Ishikawa (cell line): Measurements from ENCODE around the gene C11orf52.
A peak's percentile ranks its signal among the peaks of the same experiment; 100 is the strongest.

Experiments
- CEBPB ChIP-seq: IDR thresholded peaks from 2 replicates; pipeline ENCODE4 v1.6.1; 2012
- CREB1 ChIP-seq: IDR thresholded peaks from 2 replicates; pipeline ENCODE4 v1.6.1; 2012; ENCODE audit warnings: low read depth
- EGR1 ChIP-seq: IDR thresholded peaks from 2 replicates; pipeline ENCODE4 v1.6.1; 2012
- EP300 ChIP-seq: IDR thresholded peaks from 2 replicates; pipeline ENCODE4 v1.6.1; 2012; ENCODE audit warnings: borderline replicate concordance
- FOXM1 ChIP-seq: IDR thresholded peaks from 2 replicates; pipeline ENCODE4 v1.6.1; 2012; ENCODE audit warnings: low read depth, borderline replicate concordance
- NFIC ChIP-seq: IDR thresholded peaks from 2 replicates; pipeline ENCODE4 v1.6.1; 2012
- RAD21 ChIP-seq: IDR thresholded peaks from 2 replicates; pipeline ENCODE4 v1.6.1; 2012; ENCODE audit warnings: low read depth
- TAF1 ChIP-seq: IDR thresholded peaks from 2 replicates; pipeline ENCODE4 v1.6.1; 2012; ENCODE audit warnings: low read depth, mild to moderate bottlenecking
- TCF12 ChIP-seq: IDR thresholded peaks from 2 replicates; pipeline ENCODE4 v1.6.1; 2012; ENCODE audit warnings: low read depth
- TEAD4 ChIP-seq: IDR thresholded peaks from 2 replicates; pipeline ENCODE4 v1.6.1; 2012
- YY1 ChIP-seq: IDR thresholded peaks from 2 replicates; pipeline ENCODE4 v1.6.1; 2012; ENCODE audit warnings: low read depth
- ZBTB7A ChIP-seq: IDR thresholded peaks from 2 replicates; pipeline ENCODE4 v1.6.1; 2012; ENCODE audit warnings: low read depth
- TF ChIP-seq, protein P1 (sequence below): IDR thresholded peaks from 2 replicates; pipeline ENCODE4 v1.6.1; 2012
- TF ChIP-seq, protein P2 (sequence below): IDR thresholded peaks from 2 replicates; pipeline ENCODE4 v1.6.1; 2012; ENCODE audit warnings: low read depth, mild to moderate bottlenecking
- TF ChIP-seq, protein P3 (sequence below): IDR thresholded peaks from 2 replicates; pipeline ENCODE4 v1.6.1; 2012

Gene C11orf52

DNA sequence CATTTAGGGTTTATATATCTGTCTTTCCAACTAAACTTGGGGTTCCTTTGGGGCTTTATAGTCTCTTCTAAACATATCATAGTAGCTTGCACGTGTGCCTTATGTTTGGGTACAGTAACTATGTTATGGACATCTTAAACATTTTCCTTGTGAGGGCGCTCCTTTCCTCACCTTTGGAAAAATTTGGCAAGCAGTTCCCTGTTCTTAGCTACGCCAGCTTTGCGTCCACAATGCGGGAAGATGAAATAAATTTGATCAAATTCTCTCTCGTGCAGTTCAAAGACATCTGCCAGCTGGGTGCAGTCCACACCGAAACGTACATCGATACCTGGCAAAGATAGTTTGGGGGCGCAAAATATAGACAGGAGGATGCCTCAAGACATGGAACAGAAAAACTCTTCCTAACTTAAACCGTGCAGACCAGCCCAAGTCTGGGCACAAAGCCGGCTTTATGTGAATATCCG is 40.3 kb upstream of the C11orf52 start:
- TF ChIP-seq YY1 (no peak), FOXM1 (no peak), RAD21 (peak; percentile 40), CEBPB (no peak)

DNA sequence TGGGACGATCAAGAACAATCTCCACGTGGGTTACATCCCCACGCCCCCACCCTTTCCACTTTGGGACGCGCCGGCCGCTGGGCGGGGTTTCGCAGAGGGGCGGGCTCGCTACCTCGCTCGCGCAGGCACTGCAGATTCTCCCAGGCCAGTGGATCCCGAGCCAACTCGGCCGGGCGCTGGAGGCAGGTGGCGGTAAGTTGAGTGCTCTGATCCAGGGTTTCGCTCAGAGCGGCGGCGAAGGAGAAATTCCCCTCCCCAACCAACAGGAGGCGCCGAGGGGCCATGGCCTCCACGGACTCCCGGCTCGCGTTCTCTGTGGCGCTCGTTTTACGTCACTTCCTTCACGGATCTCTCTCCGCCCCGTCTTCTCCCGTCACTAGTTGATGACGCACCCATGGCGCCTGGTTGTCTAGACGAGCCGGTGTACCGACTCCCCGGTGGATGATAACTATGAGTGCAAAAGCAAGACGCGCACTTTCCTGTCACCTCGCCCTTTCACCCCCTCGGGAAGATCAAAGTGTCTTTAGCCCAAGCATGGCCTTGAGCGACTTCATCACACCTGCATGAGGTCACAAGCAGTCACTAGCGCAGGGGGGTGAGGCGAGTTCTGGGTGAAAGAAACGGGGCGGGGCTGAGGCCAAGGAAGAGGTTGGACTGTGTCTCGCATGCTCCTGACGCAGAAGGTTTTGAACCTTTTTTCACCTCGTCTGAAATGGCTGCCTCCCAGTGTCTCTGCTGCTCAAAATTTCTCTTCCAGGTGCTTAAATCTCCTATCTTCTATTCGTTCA is 39.7 kb upstream of the C11orf52 start, which contains the start of the genes CFAP68 and FDXACB1:
Gene CFAP68 (plus strand): TSS at position 693 of the 788 bp plus-strand sequence. CDS start 20 bp downstream, at position 713.
Gene FDXACB1 (minus strand): TSS at position 317 of the 788 bp plus-strand sequence. CDS start 33 bp downstream, at position 284.
- TF ChIP-seq NFIC (peak; percentile 33; the same call in 1 of the 2 replicates), FOXM1 (no peak), YY1 (peak; percentile 83), CREB1 (peak; percentile 99), EGR1 (no peak), RAD21 (peak; percentile 90), TEAD4 (peak; percentile 65), CEBPB (no peak), TAF1 (peak; percentile 49), TCF12 (peak; percentile 68), EP300 (no peak), ZBTB7A (no peak)
- TF ChIP-seq, protein P1, sequence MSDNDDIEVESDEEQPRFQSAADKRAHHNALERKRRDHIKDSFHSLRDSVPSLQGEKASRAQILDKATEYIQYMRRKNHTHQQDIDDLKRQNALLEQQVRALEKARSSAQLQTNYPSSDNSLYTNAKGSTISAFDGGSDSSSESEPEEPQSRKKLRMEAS, result peak; percentile 79
- TF ChIP-seq, protein P2, sequence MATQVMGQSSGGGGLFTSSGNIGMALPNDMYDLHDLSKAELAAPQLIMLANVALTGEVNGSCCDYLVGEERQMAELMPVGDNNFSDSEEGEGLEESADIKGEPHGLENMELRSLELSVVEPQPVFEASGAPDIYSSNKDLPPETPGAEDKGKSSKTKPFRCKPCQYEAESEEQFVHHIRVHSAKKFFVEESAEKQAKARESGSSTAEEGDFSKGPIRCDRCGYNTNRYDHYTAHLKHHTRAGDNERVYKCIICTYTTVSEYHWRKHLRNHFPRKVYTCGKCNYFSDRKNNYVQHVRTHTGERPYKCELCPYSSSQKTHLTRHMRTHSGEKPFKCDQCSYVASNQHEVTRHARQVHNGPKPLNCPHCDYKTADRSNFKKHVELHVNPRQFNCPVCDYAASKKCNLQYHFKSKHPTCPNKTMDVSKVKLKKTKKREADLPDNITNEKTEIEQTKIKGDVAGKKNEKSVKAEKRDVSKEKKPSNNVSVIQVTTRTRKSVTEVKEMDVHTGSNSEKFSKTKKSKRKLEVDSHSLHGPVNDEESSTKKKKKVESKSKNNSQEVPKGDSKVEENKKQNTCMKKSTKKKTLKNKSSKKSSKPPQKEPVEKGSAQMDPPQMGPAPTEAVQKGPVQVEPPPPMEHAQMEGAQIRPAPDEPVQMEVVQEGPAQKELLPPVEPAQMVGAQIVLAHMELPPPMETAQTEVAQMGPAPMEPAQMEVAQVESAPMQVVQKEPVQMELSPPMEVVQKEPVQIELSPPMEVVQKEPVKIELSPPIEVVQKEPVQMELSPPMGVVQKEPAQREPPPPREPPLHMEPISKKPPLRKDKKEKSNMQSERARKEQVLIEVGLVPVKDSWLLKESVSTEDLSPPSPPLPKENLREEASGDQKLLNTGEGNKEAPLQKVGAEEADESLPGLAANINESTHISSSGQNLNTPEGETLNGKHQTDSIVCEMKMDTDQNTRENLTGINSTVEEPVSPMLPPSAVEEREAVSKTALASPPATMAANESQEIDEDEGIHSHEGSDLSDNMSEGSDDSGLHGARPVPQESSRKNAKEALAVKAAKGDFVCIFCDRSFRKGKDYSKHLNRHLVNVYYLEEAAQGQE, result no peak
- TF ChIP-seq, protein P3, sequence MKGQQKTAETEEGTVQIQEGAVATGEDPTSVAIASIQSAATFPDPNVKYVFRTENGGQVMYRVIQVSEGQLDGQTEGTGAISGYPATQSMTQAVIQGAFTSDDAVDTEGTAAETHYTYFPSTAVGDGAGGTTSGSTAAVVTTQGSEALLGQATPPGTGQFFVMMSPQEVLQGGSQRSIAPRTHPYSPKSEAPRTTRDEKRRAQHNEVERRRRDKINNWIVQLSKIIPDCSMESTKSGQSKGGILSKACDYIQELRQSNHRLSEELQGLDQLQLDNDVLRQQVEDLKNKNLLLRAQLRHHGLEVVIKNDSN, result peak; percentile 3; the same call in 1 of the 2 replicates

DNA sequence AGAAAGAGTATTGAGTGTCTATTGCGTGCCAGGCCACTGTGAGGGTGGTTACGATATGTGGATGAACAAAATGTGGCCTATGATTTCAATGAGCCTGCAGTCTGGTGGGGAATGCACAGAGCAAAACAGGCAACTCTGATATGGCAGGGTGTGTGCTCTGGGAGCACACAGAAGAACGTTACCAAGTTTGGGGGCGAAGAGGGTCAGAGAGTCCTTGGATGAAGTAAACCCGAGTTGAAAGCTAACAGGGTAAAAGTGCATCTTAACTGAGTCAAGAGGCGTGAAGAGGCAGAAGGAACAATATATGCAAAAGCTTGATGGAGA is 39.1 kb upstream of the C11orf52 start:
- no peak for TF ChIP-seq TCF12
- no peak for TF ChIP-seq EGR1
- TF ChIP-seq YY1, result no peak
- no peak for TF ChIP-seq TEAD4
- TF ChIP-seq CEBPB, result no peak
- TF ChIP-seq, protein P1, result no peak
- no peak for TF ChIP-seq EP300
- TF ChIP-seq, protein P2, result no peak
- no peak for TF ChIP-seq CREB1
- TF ChIP-seq TAF1, result no peak
- TF ChIP-seq NFIC, result no peak
- TF ChIP-seq FOXM1, result no peak
- no peak for TF ChIP-seq ZBTB7A
- TF ChIP-seq, protein P3, result no peak

DNA sequence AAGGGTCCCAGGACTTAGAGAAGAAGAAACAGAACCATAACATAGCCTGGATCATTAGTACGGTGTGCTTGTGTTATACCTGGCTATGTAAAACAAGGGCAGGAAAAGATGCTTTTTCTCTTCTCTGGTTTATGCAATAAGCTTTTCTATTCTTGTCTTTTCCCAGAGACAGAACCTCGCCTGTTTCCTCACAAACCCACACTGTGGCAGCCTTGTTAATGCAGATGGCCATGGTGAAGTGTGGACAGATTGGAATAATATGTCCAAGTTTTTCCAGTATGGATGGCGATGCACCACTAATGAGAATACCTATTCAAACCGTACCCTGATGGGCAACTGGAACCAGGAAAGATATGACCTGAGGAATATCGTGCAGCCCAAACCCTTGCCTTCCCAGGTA is 36.5 kb upstream of the C11orf52 start:
- no peak for TF ChIP-seq YY1
- TF ChIP-seq TCF12, result no peak
- TF ChIP-seq, protein P3, result no peak
- no peak for TF ChIP-seq EP300
- TF ChIP-seq CEBPB, result no peak
- TF ChIP-seq EGR1, result no peak

DNA sequence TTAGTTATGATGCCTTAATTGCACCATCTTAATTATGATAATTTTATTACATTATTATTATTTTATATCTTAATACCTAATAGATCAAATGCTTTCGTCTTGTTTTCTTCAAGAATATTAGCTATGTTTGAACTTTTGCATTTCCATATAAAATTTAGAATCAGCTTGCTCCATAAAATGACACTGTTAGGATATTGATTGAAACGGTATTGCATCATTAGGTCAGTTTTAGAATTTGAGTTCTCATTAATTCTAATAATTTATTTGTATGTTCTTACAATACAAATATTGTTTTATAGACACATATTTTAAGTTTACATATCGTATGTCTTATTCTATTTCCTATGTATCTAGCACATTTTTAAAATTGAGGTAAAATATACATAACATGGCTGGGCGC is 32.7 kb upstream of the C11orf52 start:
- TF ChIP-seq ZBTB7A, result no peak
- TF ChIP-seq EP300, result no peak
- TF ChIP-seq TCF12, result no peak

DNA sequence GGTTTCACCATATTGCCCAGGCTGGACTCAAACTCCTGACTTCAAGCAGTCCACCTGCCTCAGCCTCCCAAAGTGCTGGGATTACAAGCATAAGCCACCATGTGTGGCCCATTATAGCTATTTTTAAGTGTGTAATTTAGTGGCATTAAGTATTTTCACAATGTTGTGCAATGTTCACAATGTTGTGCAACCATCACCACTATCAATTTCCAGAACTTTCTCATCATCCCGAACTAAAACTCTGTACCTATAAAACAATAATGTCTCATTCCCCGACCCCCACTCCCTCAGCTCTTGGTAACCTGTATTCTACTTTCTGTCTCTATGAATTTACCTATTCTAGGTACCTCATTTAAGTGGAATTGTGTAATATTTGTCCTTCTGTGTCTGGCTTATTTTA is 31.9 kb upstream of the C11orf52 start:
- no peak for TF ChIP-seq TEAD4
- TF ChIP-seq YY1, result no peak
- no peak for TF ChIP-seq ZBTB7A
- TF ChIP-seq NFIC, result no peak
- no peak for TF ChIP-seq RAD21
- no peak for TF ChIP-seq FOXM1
- TF ChIP-seq EP300, result no peak
- TF ChIP-seq CEBPB, result no peak
- TF ChIP-seq TAF1, result no peak
- TF ChIP-seq EGR1, result no peak
- TF ChIP-seq, protein P3, result no peak
- TF ChIP-seq, protein P1, result no peak
- TF ChIP-seq TCF12, result no peak
- TF ChIP-seq, protein P2, result no peak
- TF ChIP-seq CREB1, result no peak
